Adipocyte (in vitro differentiated cells): ENCODE results near the gene GATAD2A.

Source experiments
- DNase-seq: peaks from one replicate; pipeline ENCODE4 v3.0.0-alpha.2; 2015; ENCODE audit warnings: low read depth
- H3K27me3 ChIP-seq: replicated peaks from 2 replicates; pipeline ENCODE4 v1.7.0; 2013; ENCODE audit warnings: mild to moderate bottlenecking, low read length, moderate library complexity; ENCODE audit not compliant: control insufficient read depth, insufficient read depth
- H3K36me3 ChIP-seq: 2 replicates; pipeline ENCODE4 v1.7.0; 2013; ENCODE audit warnings: low read length, mild to moderate bottlenecking, moderate library complexity; ENCODE audit not compliant: control insufficient read depth, insufficient read depth, severe bottlenecking
- H3K4me1 ChIP-seq: 2 replicates; pipeline ENCODE4 v1.7.0; 2013; ENCODE audit warnings: mild to moderate bottlenecking, low read length, moderate library complexity; ENCODE audit not compliant: control insufficient read depth, insufficient read depth
- H3K4me3 ChIP-seq: 2 replicates; pipeline ENCODE4 v1.7.0; 2013; ENCODE audit warnings: mild to moderate bottlenecking, low read length, moderate library complexity
- H3K9ac ChIP-seq: 2 replicates; pipeline ENCODE4 v1.7.0; 2013; ENCODE audit warnings: mild to moderate bottlenecking, low read length, moderate library complexity
- H3K9me3 ChIP-seq: 2 replicates; pipeline ENCODE4 v1.7.0; 2013; ENCODE audit warnings: mild to moderate bottlenecking, low read length, moderate library complexity; ENCODE audit not compliant: control insufficient read depth

Gene GATAD2A

GRCh38 chr19:19482809-19483596 lies 77.5 kb downstream of the GATAD2A start:
- no peaks in the 10 kb centered on the region for H3K27me3 ChIP-seq
- H3K4me1 ChIP-seq: peaks cover 12% of the 10 kb centered on the region
- H3K4me3 ChIP-seq: no peak overlapping the region
- no peak for DNase-seq
- no peak overlapping the region for H3K9ac ChIP-seq
- H3K9me3 ChIP-seq: no peaks in the 10 kb centered on the region
- peaks cover 16% of the 10 kb centered on the region for H3K36me3 ChIP-seq

- peaks cover 33% of the 10 kb centered on the region for H3K4me1 ChIP-seq
- H3K36me3 ChIP-seq: peaks cover 14% of the 10 kb centered on the region
- no peaks in the 10 kb centered on the region for H3K27me3 ChIP-seq
- H3K9me3 ChIP-seq: no peaks in the 10 kb centered on the region
- no peak for DNase-seq
- no peak overlapping the region for H3K9ac ChIP-seq
- no peak overlapping the region for H3K4me3 ChIP-seq
Measured at GRCh38 chr19:19485161-19485997, 79.9 kb downstream of the GATAD2A start.

GRCh38 chr19:19485998-19486290 lies 80.5 kb downstream of the GATAD2A start:
- H3K27me3 ChIP-seq: no peaks in the 10 kb centered on the region
- no peak overlapping the region for H3K9ac ChIP-seq
- no peak overlapping the region for H3K4me3 ChIP-seq
- peaks cover 10% of the 10 kb centered on the region for H3K36me3 ChIP-seq
- DNase-seq: no peak
- peaks cover 33% of the 10 kb centered on the region for H3K4me1 ChIP-seq
- H3K9me3 ChIP-seq: no peaks in the 10 kb centered on the region

GRCh38 chr19:19486343-19487076 lies 81.0 kb downstream of the GATAD2A start:
- Histone ChIP-seq H3K9me3 (no peaks in the 10 kb centered on the region), H3K36me3 (peaks cover 6% of the 10 kb centered on the region), H3K9ac (no peak overlapping the region), H3K27me3 (no peaks in the 10 kb centered on the region), H3K4me1 (peaks cover 33% of the 10 kb centered on the region), H3K4me3 (no peak overlapping the region)
- DNase-seq: no peak

- peaks cover 33% of the 10 kb centered on the region for H3K4me1 ChIP-seq
Measured at GRCh38 chr19:19487077-19487949, 81.8 kb downstream of the GATAD2A start.

GRCh38 chr19:19487950-19488874 lies 82.7 kb downstream of the GATAD2A start:
- Histone ChIP-seq H3K9ac (peak overlapping the region; percentile 84), H3K36me3 (peaks cover 14% of the 10 kb centered on the region), H3K4me3 (peak overlapping the region; percentile 76), H3K9me3 (no peaks in the 10 kb centered on the region), H3K27me3 (no peaks in the 10 kb centered on the region), H3K4me1 (peaks cover 33% of the 10 kb centered on the region)
- no peak for DNase-seq

More at GRCh38 chr19:19487077-19487949, 81.8 kb downstream of the GATAD2A start:
- H3K27me3 ChIP-seq: no peaks in the 10 kb centered on the region
- no peak for DNase-seq
- no peaks in the 10 kb centered on the region for H3K9me3 ChIP-seq
- no peak overlapping the region for H3K4me3 ChIP-seq
- H3K9ac ChIP-seq: no peak overlapping the region
- peaks cover 10% of the 10 kb centered on the region for H3K36me3 ChIP-seq

- Histone ChIP-seq H3K9me3 (no peaks in the 10 kb centered on the region), H3K27me3 (no peaks in the 10 kb centered on the region), H3K4me3 (peak overlapping the region; percentile 76), H3K36me3 (peaks cover 18% of the 10 kb centered on the region), H3K4me1 (peaks cover 33% of the 10 kb centered on the region), H3K9ac (peak overlapping the region; percentile 84)
- DNase-seq: peak; percentile 90
Measured at GRCh38 chr19:19488875-19489690, 83.6 kb downstream of the GATAD2A start.

GRCh38 chr19:19489804-19490204 lies 84.3 kb downstream of the GATAD2A start:
- peak overlapping the region; percentile 84 for H3K9ac ChIP-seq
- peaks cover 32% of the 10 kb centered on the region for H3K4me1 ChIP-seq
- peaks cover 25% of the 10 kb centered on the region for H3K36me3 ChIP-seq
- no peak for DNase-seq
- no peaks in the 10 kb centered on the region for H3K27me3 ChIP-seq
- H3K4me3 ChIP-seq: peak overlapping the region; percentile 76
- no peaks in the 10 kb centered on the region for H3K9me3 ChIP-seq

- peak; percentile 92 for DNase-seq
Measured at GRCh38 chr19:19490214-19490968, 84.9 kb downstream of the GATAD2A start.

More at GRCh38 chr19:19490214-19490968, 84.9 kb downstream of the GATAD2A start:
- H3K4me3 ChIP-seq: peak overlapping the region; percentile 76
- H3K4me1 ChIP-seq: peaks cover 26% of the 10 kb centered on the region
- peak overlapping the region; percentile 84 for H3K9ac ChIP-seq
- peaks cover 26% of the 10 kb centered on the region for H3K36me3 ChIP-seq
- no peaks in the 10 kb centered on the region for H3K9me3 ChIP-seq
- no peaks in the 10 kb centered on the region for H3K27me3 ChIP-seq
